PC-9 (cell line): ENCODE measurements around the gene MACROD2. TPM values are rescaled to one million over a fixed set of nuclear protein-coding genes. Genes with fewer than 3 reads are reported as not detected.
"Not testable (repeated sequence)": the region's sequence is repeated elsewhere in the genome, so short reads cannot be mapped to it uniquely, and the experiment has no call there.

Experiments
- BruUV-seq: library from RNA; stranded (reverse); fragments of 400-500 nt; replicated peaks from 2 replicates; lab custom pipeline; 2021; lab: Mats Ljungman, UMichigan
- CTCF ChIA-PET: fragments of 300-600 bp; sonication (Branson Sonifier 250); formaldehyde crosslinking; loops from one replicate; lab custom pipeline; 2022; ENCODE audit warnings: antibody characterized with exemption; lab: Charles Lee
- POLR2A ChIA-PET: fragments of 300-600 bp; sonication (Branson Sonifier 250); formaldehyde crosslinking; loops from one replicate; lab custom pipeline; 2022; ENCODE audit warnings: antibody characterized with exemption; ENCODE audit not compliant: unreplicated experiment; lab: Charles Lee
- DNase-seq, 2 experiments: peaks; one replicate each; pipeline versions ENCODE4 v3.0.0 to v3.0.0-alpha.2; 2015 to 2022; ENCODE audit warnings: mixed read lengths in 1 of 2
- H2AFZ ChIP-seq: fragments of 200-600 bp; sonication (generic); 2 replicates; pipeline ENCODE4 v1.8.1; 2017; ENCODE audit warnings: antibody characterized with exemption
- H3F3A ChIP-seq: fragments of 200-600 bp; sonication (generic); 2 replicates; pipeline ENCODE4 v1.8.1; 2017; ENCODE audit warnings: antibody characterized with exemption, mild to moderate bottlenecking, low read depth; ENCODE audit not compliant: insufficient read depth
- H3K27ac ChIP-seq: fragments of 200-600 bp; sonication (generic); 2 replicates; pipeline ENCODE4 v1.6.1; 2016; ENCODE audit warnings: mixed run types
- H3K27me3 ChIP-seq: fragments of 200-600 bp; sonication (generic); 2 replicates; pipeline ENCODE4 v1.6.1; 2016; ENCODE audit warnings: low read depth, mixed run types; ENCODE audit not compliant: insufficient read depth
- H3K36me3 ChIP-seq: fragments of 200-600 bp; sonication (generic); 2 replicates; pipeline ENCODE4 v1.6.1; 2016; ENCODE audit warnings: low read depth, mixed run types
- H3K4me1 ChIP-seq: fragments of 200-600 bp; sonication (generic); replicated peaks from 2 replicates; pipeline ENCODE4 v1.6.1; 2016; ENCODE audit warnings: mixed run types; ENCODE audit not compliant: insufficient read depth
- H3K4me2 ChIP-seq: fragments of 200-600 bp; sonication (generic); 2 replicates; pipeline ENCODE4 v1.6.1; 2017; ENCODE audit warnings: mixed run types
- H3K4me3 ChIP-seq: fragments of 200-600 bp; sonication (generic); 2 replicates; pipeline ENCODE4 v1.6.1; 2016; ENCODE audit warnings: mixed run types
- H3K79me2 ChIP-seq: fragments of 200-600 bp; sonication (generic); 2 replicates; pipeline ENCODE4 v1.6.1; 2017; ENCODE audit warnings: low read depth, mixed run types
- H3K9me2 ChIP-seq: fragments of 200-600 bp; sonication (generic); 2 replicates; pipeline ENCODE4 v1.8.1; 2017; ENCODE audit warnings: mild to moderate bottlenecking; ENCODE audit not compliant: insufficient read depth
- H3K9me3 ChIP-seq: fragments of 200-600 bp; sonication (generic); 2 replicates; pipeline ENCODE4 v1.8.1; 2016; ENCODE audit warnings: low read depth; ENCODE audit not compliant: insufficient read depth
- H4K20me1 ChIP-seq: fragments of 200-600 bp; sonication (generic); 2 replicates; pipeline ENCODE4 v1.8.1; 2017; ENCODE audit not compliant: insufficient read depth
- CTCF ChIP-seq: fragments of 200-600 bp; sonication (generic); conservative IDR thresholded peaks from 2 replicates; pipeline ENCODE4 v1.6.1; 2017; ENCODE audit warnings: mixed run types, antibody characterized with exemption, mild to moderate bottlenecking, moderate library complexity
- EZH2 ChIP-seq: fragments of 200-600 bp; sonication (generic); IDR thresholded peaks from 2 replicates; pipeline ENCODE4 v1.8.0; 2017; ENCODE audit warnings: antibody characterized with exemption, low read depth
- intact Hi-C: fragments of 100-400 bp; cut with micrococcal nuclease; formaldehyde crosslinking; loops from one replicate; pipeline ENCODE4 v1.10.0; 2022; ENCODE audit not compliant: unreplicated experiment
- total RNA-seq: library from RNA; stranded (reverse); gene quantifications from 2 replicates; pipeline ENCODE4 v1.2.3, GENCODE V29; 2021

Gene MACROD2
- total RNA-seq, 1 experiment from 2014 or later: 11.4 TPM

GRCh38 chr20:14220986-14221385 lies 225.7 kb downstream of the MACROD2 start:
- H3K4me1 ChIP-seq: peaks cover 40% of the 10 kb centered on the region
- H3K9me2 ChIP-seq: no peaks in the 10 kb centered on the region
- H2AFZ ChIP-seq: no peak overlapping the region; the same call in 1 of the 2 replicates
- no peak for DNase-seq
- H4K20me1 ChIP-seq: no peaks in the 10 kb centered on the region
- peak overlapping the region; percentile 76 for H3K27ac ChIP-seq
- peak overlapping the region; percentile 69 for H3K4me2 ChIP-seq
- H3F3A ChIP-seq: peaks cover 19% of the 10 kb centered on the region; the same call in 1 of the 2 replicates
- no peak for TF ChIP-seq EZH2
- TF ChIP-seq CTCF: no peak
- no peaks in the 10 kb centered on the region for H3K27me3 ChIP-seq
- BruUV-seq: no TSS peak
- no peak overlapping the region for H3K4me3 ChIP-seq
- H3K36me3 ChIP-seq: no peaks in the 10 kb centered on the region
- no peaks in the 10 kb centered on the region for H3K79me2 ChIP-seq
- H3K9me3 ChIP-seq: no peaks in the 10 kb centered on the region
- intact Hi-C loops: loop anchor here (5.0 to 10.0 kb wide), 2 partner anchors 224 to 1594 kb away; partner anchors contain the start of gene MACROD2
- ChIA-PET POLR2A (no interaction called here), CTCF (no interaction called here)

DNA sequence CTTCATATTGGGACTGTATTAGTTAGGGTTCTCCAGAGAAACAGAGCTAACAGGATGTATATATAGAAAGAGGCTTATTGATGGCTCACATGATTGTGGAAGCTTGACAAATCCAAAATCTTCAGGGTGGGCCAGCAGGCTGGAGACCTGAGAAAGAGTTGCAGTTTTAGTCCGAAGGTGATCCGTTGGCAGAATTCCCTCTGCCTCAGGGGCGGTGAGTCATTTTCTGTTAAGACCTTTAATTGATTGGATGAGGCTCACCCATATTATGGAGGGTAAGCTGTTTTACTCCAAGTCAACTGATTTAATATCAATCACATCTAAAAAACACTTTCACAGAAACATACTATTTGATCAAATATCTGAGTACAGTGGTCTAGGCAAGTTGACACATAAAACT lies 228.5 kb downstream of the MACROD2 start:
- TF ChIP-seq CTCF (no peak), EZH2 (no peak)
- H2AFZ ChIP-seq: no peak overlapping the region
- ChIA-PET CTCF (interaction anchor here (0.8 kb wide), 1 partner anchor 268 kb away, joined by 5 read pairs; no protein-coding TSS in a partner anchor), POLR2A (interaction anchor here (0.5 to 0.6 kb wide), 2 partner anchors 22 to 230 kb away, joined by 8 to 14 read pairs; no protein-coding TSS in a partner anchor)
- H3K4me3 ChIP-seq: no peak overlapping the region
- H3K9me3 ChIP-seq: no peaks in the 10 kb centered on the region
- peak in 1 of 2 experiments; percentile 19 for DNase-seq
- H3K79me2 ChIP-seq: no peaks in the 10 kb centered on the region
- H4K20me1 ChIP-seq: no peaks in the 10 kb centered on the region
- no peak overlapping the region for H3K27ac ChIP-seq
- no peak overlapping the region for H3K4me2 ChIP-seq
- BruUV-seq: no TSS peak
- H3K4me1 ChIP-seq: peaks cover 41% of the 10 kb centered on the region
- no peaks in the 10 kb centered on the region for H3K36me3 ChIP-seq
- intact Hi-C loops: loop anchor here (5.0 to 10.0 kb wide), 2 partner anchors 227 to 1591 kb away; partner anchors contain the start of gene MACROD2
- peaks cover 19% of the 10 kb centered on the region; the same call in 1 of the 2 replicates for H3F3A ChIP-seq
- no peaks in the 10 kb centered on the region for H3K27me3 ChIP-seq
- H3K9me2 ChIP-seq: no peaks in the 10 kb centered on the region

- intact Hi-C loops: loop anchor here (10.0 kb wide), 1 partner anchor 1588 kb away; no protein-coding TSS in a partner anchor
- H4K20me1 ChIP-seq, BruUV-seq, POLR2A ChIA-PET, H3K9me3 ChIP-seq, H3K27me3 ChIP-seq, H3K79me2 ChIP-seq, H3K27ac ChIP-seq, H3K9me2 ChIP-seq, H3K36me3 ChIP-seq, H3F3A ChIP-seq: not testable (repeated sequence)
- peak in 1 of 2 experiments; percentile 34 for DNase-seq
- Histone ChIP-seq H3K4me3 (peak overlapping the region; percentile 50; the same call in 1 of the 2 replicates), H3K4me1 (peaks cover 16% of the 10 kb centered on the region), H2AFZ (0 out of 2 replicates have a peak overlapping the region, but pooled peaks have one; percentile 55), H3K4me2 (peak overlapping the region; percentile 55; the same call in 1 of the 2 replicates)
- CTCF ChIA-PET: interaction anchor here (0.6 kb wide), 1 partner anchor 566 kb away, joined by 3 read pairs; no protein-coding TSS in a partner anchor
These were observed 231.0 kb downstream of the MACROD2 start for GRCh38 chr20:14226051-14227049.
